ENCODE measurements around the gene OR2F1. TPM values are rescaled to one million over a fixed set of nuclear protein-coding genes. Genes with fewer than 3 reads are reported as not detected.

OR2F1 gene
- total RNA-seq, 1 donor from 2014 or later, result not detected

GRCh38 chr7:143953421-143953820 is 1.2 kb upstream of the OR2F1 start:
- no peak for DNase-seq (ENCODE audit: low read depth in 2 of 2)

- no peak for DNase-seq (ENCODE audit: low read depth in 2 of 2)
Observed at GRCh38 chr7:143954135-143954534, 509 bp upstream of the OR2F1 start.

DNA sequence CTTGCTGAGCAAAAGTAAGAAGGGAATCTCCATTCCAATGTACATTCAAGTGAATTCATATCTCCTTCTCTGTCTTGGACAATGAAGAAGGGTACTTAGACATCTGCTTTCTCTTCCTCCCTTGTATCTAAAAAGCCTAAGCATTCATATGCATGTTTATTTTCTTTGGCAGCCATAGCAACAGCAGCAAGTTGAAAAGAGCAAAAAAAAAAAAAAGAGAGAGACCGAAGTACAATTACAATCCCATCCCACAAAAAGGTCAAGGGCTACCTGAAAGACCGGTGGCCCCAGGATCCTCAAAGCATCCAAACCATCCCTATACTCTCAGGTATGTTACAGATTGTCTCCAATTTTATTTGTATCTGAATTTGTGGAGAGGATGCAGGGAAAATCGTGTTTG is 4.1 kb downstream of the OR2F1 start:
- DNase-seq (ENCODE audit: low read depth in 2 of 2), result no peak

- no peak for DNase-seq (ENCODE audit: low read depth in 2 of 2)
Observed at GRCh38 chr7:143960813-143961610, 6.4 kb downstream of the OR2F1 start.

- DNase-seq (ENCODE audit: low read depth in 2 of 2), result no peak
Observed at GRCh38 chr7:143965280-143965679, 10.6 kb downstream of the OR2F1 start.

GRCh38 chr7:143967398-143967797 is 12.8 kb downstream of the OR2F1 start:
- DNase-seq (ENCODE audit: low read depth in 2 of 2), result no peak

GRCh38 chr7:143973870-143974416 is 19.3 kb downstream of the OR2F1 start:
- no peak for DNase-seq (ENCODE audit: low read depth in 2 of 2)

GRCh38 chr7:143974459-143974858 is 19.8 kb downstream of the OR2F1 start:
- DNase-seq (ENCODE audit: low read depth in 2 of 2), result no peak

GRCh38 chr7:143975617-143976016 is 21.0 kb downstream of the OR2F1 start:
- no peak for DNase-seq (ENCODE audit: low read depth in 2 of 2)

- DNase-seq (ENCODE audit: low read depth in 2 of 2), result no peak
Observed at GRCh38 chr7:143978585-143978984, 23.9 kb downstream of the OR2F1 start.

- peak in 1 of 2 donors; percentile 7 for DNase-seq (ENCODE audit: low read depth in 2 of 2)
Observed at GRCh38 chr7:143979359-143979758, 24.7 kb downstream of the OR2F1 start.

GRCh38 chr7:143979998-143980397 is 25.4 kb downstream of the OR2F1 start:
- no peak for DNase-seq (ENCODE audit: low read depth in 2 of 2)

GRCh38 chr7:143980746-143981510 is 26.3 kb downstream of the OR2F1 start:
- no peak for DNase-seq (ENCODE audit: low read depth in 2 of 2)

DNA sequence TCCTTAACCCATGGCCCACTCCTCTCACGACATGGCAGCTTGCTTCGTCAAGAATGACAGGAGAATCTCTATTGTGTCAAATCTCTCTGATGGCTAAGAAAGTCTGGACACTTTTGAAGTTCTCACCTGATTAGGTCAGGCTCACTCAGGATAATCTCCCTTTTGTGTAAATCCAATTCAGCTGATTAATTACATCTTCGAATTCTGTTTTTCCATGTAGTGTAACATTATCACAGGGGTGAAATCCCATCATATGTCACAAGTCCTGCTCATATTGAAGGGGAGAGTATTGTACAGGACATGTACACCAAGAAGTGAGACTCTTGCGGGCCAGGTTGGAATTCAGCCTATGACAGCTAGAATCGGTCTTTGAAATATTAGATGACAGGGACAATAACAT is 29.3 kb downstream of the OR2F1 start:
- no peak for DNase-seq (ENCODE audit: low read depth in 2 of 2)

DNA sequence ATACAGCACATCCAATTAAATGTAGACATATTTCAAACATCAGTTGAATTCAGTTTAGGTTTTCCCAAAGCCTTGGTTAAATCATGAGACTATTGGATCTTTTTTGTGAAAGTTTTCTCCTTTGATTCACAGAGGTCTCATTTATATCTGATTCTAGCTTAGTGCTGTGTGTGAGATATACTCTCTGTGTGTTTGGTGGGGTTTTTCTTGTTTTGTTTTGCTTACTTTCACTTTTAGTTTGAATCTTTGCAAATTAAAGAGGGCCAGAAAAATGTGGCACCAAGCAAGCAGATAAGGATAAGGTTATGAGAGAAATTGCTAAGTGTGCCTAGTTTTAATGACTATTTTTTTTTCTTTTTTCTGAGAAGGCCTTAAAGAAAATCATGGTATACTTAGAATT is 32.9 kb downstream of the OR2F1 start:
- DNase-seq (ENCODE audit: low read depth in 2 of 2), result no peak

GRCh38 chr7:143988976-143989745 is 34.5 kb downstream of the OR2F1 start:
- DNase-seq (ENCODE audit: low read depth in 2 of 2), result no peak

DNA sequence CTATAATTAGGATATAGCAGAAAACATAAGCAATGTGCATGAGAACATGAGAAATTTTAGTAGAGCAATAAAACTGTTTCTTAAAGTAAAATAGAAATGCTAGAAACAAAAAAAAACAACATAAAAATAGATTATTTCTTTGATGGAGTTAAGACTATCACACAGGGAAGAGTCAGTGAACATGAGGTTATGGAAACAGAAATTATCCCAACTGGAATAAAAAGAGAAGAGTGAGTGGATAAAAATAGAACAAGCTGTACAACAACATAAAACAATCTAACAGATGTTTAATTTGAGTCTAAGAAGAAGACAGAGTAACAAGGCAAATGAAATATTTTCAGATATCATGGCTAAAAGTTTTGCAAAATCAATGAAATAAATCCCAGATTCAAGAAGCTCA is 38.0 kb downstream of the OR2F1 start:
- DNase-seq (ENCODE audit: low read depth in 2 of 2), result no peak

DNA sequence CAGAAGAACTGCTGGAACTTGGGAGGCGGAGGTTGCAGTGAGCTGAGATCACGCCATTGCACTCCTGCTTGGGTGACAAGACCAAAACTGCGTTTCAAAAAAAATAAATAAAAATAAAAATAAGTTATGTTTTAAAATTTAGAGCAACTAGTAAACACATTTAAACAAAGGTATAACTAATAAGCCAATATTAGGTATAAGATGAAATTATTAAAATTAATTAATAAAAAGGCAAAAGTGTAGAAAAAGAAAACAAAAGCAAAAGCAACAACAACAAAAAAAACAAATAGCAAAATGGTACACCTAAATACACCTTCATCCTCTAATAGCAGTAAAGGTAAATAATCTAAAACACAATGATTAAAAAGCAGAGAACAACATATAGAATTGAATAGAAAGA is 39.3 kb downstream of the OR2F1 start:
- no peak for DNase-seq (ENCODE audit: low read depth in 2 of 2)

GRCh38 chr7:144000020-144000419 is 45.4 kb downstream of the OR2F1 start, which contains the start of gene OR6B1:
TSS of gene OR6B1 (plus strand) at chr7:144000320. CDS start at chr7:144003997, 3,677 bp downstream.
- DNase-seq (ENCODE audit: low read depth in 2 of 2), result no peak

DNA sequence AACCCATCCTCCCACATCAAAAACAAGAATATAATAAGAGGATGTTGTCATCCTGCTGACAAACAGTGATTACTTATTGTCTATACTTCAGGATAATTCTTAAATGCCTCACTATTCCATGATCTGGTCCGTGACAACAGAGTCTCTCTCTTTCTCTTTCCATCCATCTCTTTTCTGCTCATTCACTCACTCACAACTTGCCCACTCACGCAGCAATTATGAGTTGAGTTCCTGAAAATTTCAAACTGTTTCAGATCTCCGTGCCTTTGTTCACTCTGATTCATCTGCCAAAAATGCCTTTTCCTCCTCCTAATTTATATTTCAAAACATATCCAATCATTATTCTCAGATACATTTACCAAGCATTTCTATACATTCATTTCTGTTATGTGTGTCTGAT is 46.9 kb downstream of the OR2F1 start:
- no peak for DNase-seq (ENCODE audit: low read depth in 2 of 2)

GRCh38 chr7:144004703-144005102 is 50.1 kb downstream of the OR2F1 start:
- no peak for DNase-seq (ENCODE audit: low read depth in 2 of 2)
